CD4-positive, alpha-beta memory T cell (primary cell): ENCODE results near the gene SSC5D. TPM values are rescaled to one million over a fixed set of nuclear protein-coding genes. Genes with fewer than 3 reads are reported as not detected.

Experiments
- CTCF ChIA-PET: fragments of 350-600 bp; sonication (Branson Sonifier 250); formaldehyde crosslinking; loops from one replicate; lab custom pipeline; 2021; ENCODE audit warnings: inconsistent platforms; ENCODE audit not compliant: partially characterized antibody; lab: Charles Lee
- POLR2A ChIA-PET: fragments of 350-600 bp; sonication (Branson Sonifier 250); formaldehyde crosslinking; loops from one replicate; lab custom pipeline; 2021; ENCODE audit not compliant: partially characterized antibody; lab: Charles Lee
- DNase-seq, 5 donors: peaks; one replicate each; pipeline versions ENCODE4 v3.0.0 to v3.0.0-alpha.2; 2020 to 2022; ENCODE audit warnings: mixed read lengths in 1 of 5
- H3K27ac ChIP-seq: one replicate; pipeline ENCODE4 v1.7.0; 2013; ENCODE audit warnings: low read depth, low read length
- H3K27me3 ChIP-seq: 2 replicates; pipeline ENCODE4 v1.7.0; 2013; ENCODE audit warnings: mild to moderate bottlenecking, low read length, moderate library complexity; ENCODE audit not compliant: insufficient read depth
- H3K36me3 ChIP-seq: 2 replicates; pipeline ENCODE4 v1.7.0; 2013; ENCODE audit warnings: mild to moderate bottlenecking, low read length, moderate library complexity; ENCODE audit not compliant: insufficient read depth
- H3K4me1 ChIP-seq: 2 replicates; pipeline ENCODE4 v1.7.0; 2013; ENCODE audit warnings: mild to moderate bottlenecking, low read length, moderate library complexity; ENCODE audit not compliant: insufficient read depth
- H3K4me3 ChIP-seq, 2 donors: one replicate each; pipeline ENCODE4 v1.7.0; 2013; ENCODE audit warnings: low read length in 2 of 2, mild to moderate bottlenecking in 1 of 2
- H3K9me3 ChIP-seq, 2 donors: one replicate each; pipeline ENCODE4 v1.7.0; 2013; ENCODE audit warnings: low read length in 2 of 2, control low read depth in 1 of 2; ENCODE audit not compliant: control insufficient read depth in 1 of 2
- H3K27ac Mint-ChIP-seq, 7 donors: one replicate each; pipeline ENCODE4 v1.8.0; 2020 to 2021; ENCODE audit warnings: mixed read lengths in 7 of 7, mild to moderate bottlenecking in 6 of 7, inconsistent platforms in 3 of 7, moderate library complexity in 3 of 7
- H3K27me3 Mint-ChIP-seq, 2 donors: one replicate each; pipeline ENCODE4 v1.8.0; 2020 to 2021; ENCODE audit warnings: mixed read lengths in 2 of 2
- H3K36me3 Mint-ChIP-seq, 2 donors: one replicate each; pipeline ENCODE4 v1.8.0; 2020 to 2021; ENCODE audit warnings: mixed read lengths in 2 of 2, inconsistent platforms in 1 of 2, mild to moderate bottlenecking in 1 of 2
- H3K4me1 Mint-ChIP-seq, 4 donors: one replicate each; pipeline ENCODE4 v1.8.0; 2020 to 2021; ENCODE audit warnings: mixed read lengths in 4 of 4, mild to moderate bottlenecking in 1 of 4
- H3K4me3 Mint-ChIP-seq, 8 donors: one replicate each; pipeline ENCODE4 v1.8.0; 2020 to 2021; ENCODE audit warnings: mixed read lengths in 8 of 8, mild to moderate bottlenecking in 7 of 8, moderate library complexity in 6 of 8, inconsistent platforms in 3 of 8
- H3K9me3 Mint-ChIP-seq, 8 donors: one replicate each; pipeline ENCODE4 v1.8.0; 2020 to 2021; ENCODE audit warnings: mixed read lengths in 8 of 8, mild to moderate bottlenecking in 5 of 8, inconsistent platforms in 3 of 8, moderate library complexity in 1 of 8
- intact Hi-C: fragments of 100-400 bp; cut with micrococcal nuclease; formaldehyde crosslinking; loops from one replicate; pipeline ENCODE4 v1.15.1; 2023
- polyA plus RNA-seq, 2 donors: library from polyadenylated mRNA; unstranded; fragments of 300-500 nt; fragmentation: Illumina TruSeq; gene quantifications; one replicate each; pipeline ENCODE4 v1.2.3, GENCODE V29; 2021
- total RNA-seq, 2 experiments: library from RNA; stranded (reverse); gene quantifications; one replicate each; pipeline ENCODE4 v1.2.3, GENCODE V29; 2021

Gene SSC5D
- total and polyA plus RNA-seq, 4 experiments from 2014 or later: 0.20 to 0.36 TPM; not detected in 2

DNA sequence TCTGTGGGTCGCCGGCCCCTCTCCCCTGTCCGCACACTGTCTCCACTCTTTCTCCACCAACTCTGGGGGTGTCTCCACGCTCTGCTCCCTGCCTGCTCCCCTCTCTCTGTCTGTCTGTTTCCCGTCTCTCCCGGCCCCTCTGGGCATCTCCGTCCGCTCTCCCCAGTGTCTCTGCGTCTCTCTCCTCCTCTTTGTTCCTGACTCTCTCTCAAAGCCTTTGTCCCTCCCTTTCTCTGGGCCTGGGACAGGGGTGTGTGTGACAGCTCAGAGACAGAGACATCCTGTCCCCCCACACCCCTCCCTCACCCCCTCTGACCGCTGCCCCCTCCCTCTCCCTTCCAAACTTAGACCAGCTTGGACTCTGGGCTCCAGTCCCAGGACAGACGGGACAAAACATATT lies 57.8 kb downstream of the SSC5D start:
- POLR2A ChIA-PET: no interaction called here
- Histone ChIP-seq H3K9me3 (no peaks in the 10 kb centered on the region), H3K36me3 (no peaks in the 10 kb centered on the region), H3K27me3 (no peaks in the 10 kb centered on the region), H3K4me3 (no peak overlapping the region), H3K27ac (no peak overlapping the region), H3K4me1 (no peaks in the 10 kb centered on the region)
- CTCF ChIA-PET: no interaction called here
- intact Hi-C loops: no loop called here
- Mint-ChIP-seq H3K36me3 (no peaks in the 10 kb centered on the region), H3K4me3 (no peak overlapping the region), H3K27me3 (peaks cover 18 to 27% of the 10 kb centered on the region in 2 donors), H3K9me3 (peaks cover 0 to 2% (median 0%) of the 10 kb centered on the region in 8 donors), H3K27ac (no peak overlapping the region), H3K4me1 (no peaks in the 10 kb centered on the region)
- no peak for DNase-seq

- Mint-ChIP-seq H3K27me3 (peaks cover 18 to 27% of the 10 kb centered on the region in 2 donors), H3K9me3 (peaks cover 0 to 2% (median 0%) of the 10 kb centered on the region in 8 donors), H3K36me3 (no peaks in the 10 kb centered on the region), H3K27ac (no peak overlapping the region), H3K4me3 (no peak overlapping the region), H3K4me1 (no peaks in the 10 kb centered on the region)
- ChIA-PET CTCF (no interaction called here), POLR2A (no interaction called here)
- intact Hi-C loops: no loop called here
- Histone ChIP-seq H3K4me1 (no peaks in the 10 kb centered on the region), H3K9me3 (no peaks in the 10 kb centered on the region), H3K27me3 (no peaks in the 10 kb centered on the region), H3K36me3 (no peaks in the 10 kb centered on the region), H3K4me3 (no peak overlapping the region), H3K27ac (no peak overlapping the region)
- DNase-seq: no peak
Observed at GRCh38 chr19:55546822-55547614, 58.8 kb downstream of the SSC5D start.

GRCh38 chr19:55549500-55550320 lies 61.5 kb downstream of the SSC5D start:
- intact Hi-C loops: no loop called here
- no peaks in the 10 kb centered on the region for H3K4me1 ChIP-seq
- Mint-ChIP-seq H3K27me3 (peaks cover 20 to 30% of the 10 kb centered on the region in 2 donors), H3K4me1 (no peaks in the 10 kb centered on the region), H3K4me3 (no peak overlapping the region), H3K9me3 (no peaks in the 10 kb centered on the region), H3K36me3 (no peaks in the 10 kb centered on the region), H3K27ac (no peak overlapping the region)
- no peaks in the 10 kb centered on the region for H3K27me3 ChIP-seq
- ChIA-PET CTCF (no interaction called here), POLR2A (no interaction called here)
- no peak overlapping the region for H3K27ac ChIP-seq
- H3K4me3 ChIP-seq: no peak overlapping the region
- no peaks in the 10 kb centered on the region for H3K9me3 ChIP-seq
- no peak for DNase-seq
- H3K36me3 ChIP-seq: no peaks in the 10 kb centered on the region

- Mint-ChIP-seq H3K27ac (no peak overlapping the region), H3K4me3 (no peak overlapping the region), H3K27me3 (peaks cover 20 to 28% of the 10 kb centered on the region in 2 donors), H3K4me1 (no peaks in the 10 kb centered on the region), H3K9me3 (no peaks in the 10 kb centered on the region), H3K36me3 (no peaks in the 10 kb centered on the region)
- DNase-seq: no peak
- intact Hi-C loops: no loop called here
- Histone ChIP-seq H3K36me3 (no peaks in the 10 kb centered on the region), H3K4me1 (no peaks in the 10 kb centered on the region), H3K4me3 (no peak overlapping the region), H3K27ac (no peak overlapping the region), H3K9me3 (no peaks in the 10 kb centered on the region), H3K27me3 (no peaks in the 10 kb centered on the region)
- ChIA-PET CTCF (no interaction called here), POLR2A (no interaction called here)
Observed at GRCh38 chr19:55550321-55550650, 62.0 kb downstream of the SSC5D start.

GRCh38 chr19:55552206-55552605 lies 64.0 kb downstream of the SSC5D start:
- Mint-ChIP-seq H3K4me3 (no peak overlapping the region), H3K27me3 (peaks cover 15 to 22% of the 10 kb centered on the region in 2 donors), H3K9me3 (no peaks in the 10 kb centered on the region), H3K36me3 (no peaks in the 10 kb centered on the region), H3K27ac (no peak overlapping the region), H3K4me1 (no peaks in the 10 kb centered on the region)
- intact Hi-C loops: no loop called here
- Histone ChIP-seq H3K4me3 (no peak overlapping the region), H3K36me3 (no peaks in the 10 kb centered on the region), H3K27me3 (no peaks in the 10 kb centered on the region), H3K9me3 (no peaks in the 10 kb centered on the region), H3K27ac (no peak overlapping the region), H3K4me1 (no peaks in the 10 kb centered on the region)
- ChIA-PET CTCF (interaction anchor here (0.7 kb wide), 1 partner anchor 393 kb away, joined by 4 read pairs; no protein-coding TSS in a partner anchor), POLR2A (no interaction called here)
- no peak for DNase-seq

DNA sequence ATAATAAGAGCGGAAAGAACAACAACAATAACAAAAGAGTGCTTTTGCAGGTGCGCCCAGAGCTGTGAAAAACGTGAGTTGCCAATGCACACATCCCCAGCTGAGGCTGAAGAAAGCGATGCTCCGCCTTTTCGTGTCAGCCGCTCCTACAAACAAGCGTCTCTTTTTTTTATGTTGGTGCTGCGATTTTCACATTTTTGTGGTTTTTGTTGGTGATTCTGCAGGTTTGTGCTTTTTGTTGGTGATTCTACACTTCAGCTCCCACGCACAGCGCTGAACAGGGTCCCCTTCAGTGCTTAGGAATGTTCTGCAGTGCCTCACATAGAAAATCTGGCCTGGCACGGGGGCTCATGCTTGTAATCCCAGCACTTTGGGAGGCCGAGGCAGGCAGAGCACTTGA lies 64.4 kb downstream of the SSC5D start:
- Histone ChIP-seq H3K27ac (no peak overlapping the region), H3K4me3 (no peak overlapping the region), H3K27me3 (no peaks in the 10 kb centered on the region), H3K36me3 (no peaks in the 10 kb centered on the region), H3K9me3 (no peaks in the 10 kb centered on the region), H3K4me1 (no peaks in the 10 kb centered on the region)
- H3K4me1 Mint-ChIP-seq: no peaks in the 10 kb centered on the region
- intact Hi-C loops: no loop called here
- H3K9me3 Mint-ChIP-seq: no peaks in the 10 kb centered on the region
- DNase-seq: no peak
- no peaks in the 10 kb centered on the region for H3K36me3 Mint-ChIP-seq
- CTCF ChIA-PET: interaction anchor here (0.7 kb wide), 1 partner anchor 394 kb away, joined by 4 read pairs; no protein-coding TSS in a partner anchor
- H3K27ac Mint-ChIP-seq: no peak overlapping the region
- H3K4me3 Mint-ChIP-seq: no peak overlapping the region
- H3K27me3 Mint-ChIP-seq: peaks cover 13 to 21% of the 10 kb centered on the region in 2 donors
- POLR2A ChIA-PET: no interaction called here
